ENCODE results near the gene RAB11FIP4. TPM values are rescaled to one million over a fixed set of nuclear protein-coding genes. Genes with fewer than 3 reads are reported as not detected.
A peak's percentile ranks its signal among the peaks of the same experiment; 100 is the strongest.

RAB11FIP4 gene
- total and polyA plus RNA-seq, 9 of the 15 experiments (the other 6 are each of a cell fraction or from before 2014, with no cell fraction given): 0.62 to 16.6 (median 8.9) TPM

- TF ChIP-seq NFE2 (IDR thresholded peaks at IDR 0.05; ENCODE audit: low read depth): no peak
- no peak for TF ChIP-seq WHSC1 (IDR thresholded peaks at IDR 0.05; ENCODE audit: low read length)
- no peak for TF ChIP-seq ZZZ3 (IDR thresholded peaks at IDR 0.05)
- TF ChIP-seq FOXA3 (CRISPR knock-in tag; conservative IDR thresholded peaks at IDR 0.05 in 1 of 2, IDR thresholded peaks at IDR 0.05 in 1 of 2): no peak
- TF ChIP-seq CREBBP (IDR thresholded peaks at IDR 0.05; ENCODE audit: low read depth, low read length): no peak
- peak; percentile 51 for TF ChIP-seq L3MBTL2 (IDR thresholded peaks at IDR 0.05)
- peak; percentile 70 for TF ChIP-seq ZKSCAN1 (IDR thresholded peaks at IDR 0.05; ENCODE audit: low read depth, low read length)
- TF ChIP-seq SMARCE1 (IDR thresholded peaks at IDR 0.05): no peak
- TF ChIP-seq SMC3 (conservative IDR thresholded peaks at IDR 0.05; ENCODE audit: insufficient read depth, low read depth, low read length): no peak
- TF ChIP-seq DNMT1 (IDR thresholded peaks at IDR 0.05): no peak
- peak; percentile 100 for TF ChIP-seq TBP (optimal IDR thresholded peaks at IDR 0.05; ENCODE audit: low read depth, low read length)
- peak; percentile 86 for TF ChIP-seq SUPT5H (IDR thresholded peaks at IDR 0.05)
- TF ChIP-seq MXD1 (CRISPR knock-in tag; IDR thresholded peaks at IDR 0.05; ENCODE audit: borderline replicate concordance, poor library complexity, severe bottlenecking): no peak
- TF ChIP-seq, protein P1, sequence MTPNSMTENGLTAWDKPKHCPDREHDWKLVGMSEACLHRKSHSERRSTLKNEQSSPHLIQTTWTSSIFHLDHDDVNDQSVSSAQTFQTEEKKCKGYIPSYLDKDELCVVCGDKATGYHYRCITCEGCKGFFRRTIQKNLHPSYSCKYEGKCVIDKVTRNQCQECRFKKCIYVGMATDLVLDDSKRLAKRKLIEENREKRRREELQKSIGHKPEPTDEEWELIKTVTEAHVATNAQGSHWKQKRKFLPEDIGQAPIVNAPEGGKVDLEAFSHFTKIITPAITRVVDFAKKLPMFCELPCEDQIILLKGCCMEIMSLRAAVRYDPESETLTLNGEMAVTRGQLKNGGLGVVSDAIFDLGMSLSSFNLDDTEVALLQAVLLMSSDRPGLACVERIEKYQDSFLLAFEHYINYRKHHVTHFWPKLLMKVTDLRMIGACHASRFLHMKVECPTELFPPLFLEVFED (CRISPR knock-in tag; conservative IDR thresholded peaks at IDR 0.05): no peak
- no peak for TF ChIP-seq SRSF7 (optimal IDR thresholded peaks at IDR 0.05; ENCODE audit: low read depth, low read length)
- no peak for TF ChIP-seq ZNF124 (CRISPR knock-in tag; IDR thresholded peaks at IDR 0.05)
- peak; percentile 55 for TF ChIP-seq POLR2B (IDR thresholded peaks at IDR 0.05; ENCODE audit: low read depth, partially characterized antibody)
- TF ChIP-seq RERE (CRISPR knock-in tag; IDR thresholded peaks at IDR 0.05; ENCODE audit: borderline replicate concordance): no peak
- TF ChIP-seq CCNT2 (IDR thresholded peaks at IDR 0.05; ENCODE audit: borderline replicate concordance, extremely low read depth, insufficient read length, low read depth, low read length): peak; percentile 71
- peak; percentile 28; the same call in 1 of the 2 replicates for TF ChIP-seq ZFX (CRISPR knock-in tag; IDR thresholded peaks at IDR 0.05)
- TF ChIP-seq ZNF57 (CRISPR knock-in tag; IDR thresholded peaks at IDR 0.05): no peak
- peak; percentile 22 for TF ChIP-seq POLR3G (IDR thresholded peaks at IDR 0.05; ENCODE audit: extremely low read depth, insufficient read length, insufficient replicate concordance)
Measured at GRCh38 chr17:31549525-31550388, 158.3 kb downstream of the RAB11FIP4 start (continued).

Measured in K562 (cell line).